Adrenal gland (tissue), 12 donors: Measurements from ENCODE around the gene ST8SIA4. TPM values are rescaled to one million over a fixed set of nuclear protein-coding genes. Genes with fewer than 3 reads are reported as not detected.

Experiments used
- DNase-seq, 7 donors: peaks; one replicate each; pipeline ENCODE4 v3.0.0-alpha.2; 2019 to 2020
- H3K27ac ChIP-seq, 5 donors: fragments of 200-600 bp; sonication (generic) in 4 of 5; 1 replicate in 3 of 5; 2 replicates in 2 of 5; pipeline versions ENCODE4 v1.5.1 to v1.8.0; 2016 to 2020; ENCODE audit warnings: mild to moderate bottlenecking in 1 of 5
- H3K27me3 ChIP-seq: fragments of 200-600 bp; 2 replicates; pipeline ENCODE4 v1.8.0; 2021
- H3K36me3 ChIP-seq, 2 donors: fragments of 200-600 bp; replicated peaks in 1 of 2; 1 replicate in 1 of 2; 2 replicates in 1 of 2; pipeline versions ENCODE4 v1.5.1 to v1.8.0; 2018 to 2022
- H3K4me1 ChIP-seq, 2 donors: fragments of 200-600 bp; replicated peaks in 1 of 2; 1 replicate in 1 of 2; 2 replicates in 1 of 2; pipeline versions ENCODE4 v1.5.1 to v1.8.0; 2018 to 2021
- H3K4me3 ChIP-seq, 4 donors: fragments of 200-600 bp; sonication (generic) in 3 of 4; one replicate each; pipeline ENCODE4 v1.5.1; 2016 to 2018
- H3K9me3 ChIP-seq, 3 donors: fragments of 200-600 bp; sonication (generic) in 1 of 3; replicated peaks in 1 of 3; 1 replicate in 2 of 3; 2 replicates in 1 of 3; pipeline versions ENCODE4 v1.5.1 to v1.8.0; 2016 to 2021
- POLR2A ChIP-seq, 2 donors: fragments of 450-650 bp; IDR thresholded peaks; one replicate each; pipeline ENCODE4 v1.6.1; 2017; ENCODE audit warnings: antibody characterized with exemption in 2 of 2, mild to moderate bottlenecking in 2 of 2, moderate library complexity in 1 of 2
- WGBS, 4 donors: extraction: QIAGEN DNeasy Blood & Tissue Kit in 2 of 4; methylation state at CpG; one replicate each; pipeline versions ENCODE4 v1.1.5 to v1.1.7; 2013 to 2017; 5-methylcytosine and 5-hydroxymethylcytosine counted together
- intact Hi-C, 2 donors: fragments of 100-400 bp; cut with DNase I; formaldehyde crosslinking; loops; one replicate each; pipeline versions ENCODE4 v1.14.1 to v1.15.0; 2022 to 2023
- polyA plus RNA-seq, 3 donors: library from polyadenylated mRNA; stranded (reverse); fragments of 200-250 nt in 2 of 3; fragments of 350-450 nt in 1 of 3; fragmentation: Illumina TruSeq in 1 of 3; extraction: RNeasy Lipid Tissue Mini Kit (QIAGEN cat#74804) in 1 of 3; gene quantifications; one replicate each; pipeline ENCODE4 v1.2.3, GENCODE V29; 2013 to 2014
- total RNA-seq, 9 donors: library from RNA; depleted of rRNA in 4 of 9; stranded (reverse); fragments of >200 nt in 4 of 9; fragments of 120-200 nt in 1 of 9; fragmentation: NEBNext Ultra II Directional in 1 of 9; extraction: Animal tissue kit (Norgen Biotek cat#: 25700) in 1 of 9; gene quantifications; one replicate each; pipeline versions ENCODE4 v1.1.0 to v1.2.4, GENCODE V29; 2013 to 2023
- TF ChIP-seq, protein P1 (sequence below), 6 experiments: fragments of 450-650 bp in 4 of 6; fragments of 200-600 bp in 2 of 6; sonication (generic) in 1 of 6; IDR thresholded peaks; 1 replicate in 5 of 6; 2 replicates in 1 of 6; pipeline versions ENCODE4 v1.5.1 to v1.8.0; 2016 to 2021; ENCODE audit warnings: antibody characterized with exemption in 6 of 6, mild to moderate bottlenecking in 2 of 6, moderate library complexity in 1 of 6
- donor health status: healthy with polysubstance abuse.
- donor health status: Bipolar disorder and iron deficiency.
- donor health status: DM: yes; HTN: yes; CAD: no.
- donor health status: DM: no; HTN: no; CAD: no.
- donor health status: DM: no; HTN: no; CAD: no.
- donor health status: DM: yes; HTN: yes; CAD: no.

ST8SIA4 gene
- total and polyA plus RNA-seq, 12 donors = 0.85 to 11.4 (median 5.5) TPM

DNA sequence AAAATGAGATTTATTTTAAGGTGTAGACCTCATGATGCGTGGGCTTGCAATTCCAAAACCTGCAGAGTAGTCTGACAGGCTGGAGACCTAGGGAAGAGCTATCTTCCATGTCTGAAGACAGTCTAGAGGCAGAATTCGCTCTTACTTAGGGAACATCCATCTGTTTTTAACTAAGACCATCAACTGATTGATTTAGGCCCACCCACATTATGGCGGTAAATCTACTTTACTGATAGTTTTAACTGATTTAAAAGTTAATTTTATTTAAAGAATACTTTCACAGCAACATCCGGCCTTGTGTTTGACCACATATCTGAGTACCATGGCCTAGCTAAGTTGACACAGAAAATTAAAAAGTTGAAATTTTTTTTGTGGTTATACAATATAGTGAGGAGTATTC lies 6.0 kb upstream of the ST8SIA4 start:
- H3K36me3 ChIP-seq = no peaks in the 10 kb centered on the region
- WGBS, 4 donors = 90 to 93% (median 92%) methylated on average over 4 of the region's 4 CpGs
- TF ChIP-seq, protein P1, sequence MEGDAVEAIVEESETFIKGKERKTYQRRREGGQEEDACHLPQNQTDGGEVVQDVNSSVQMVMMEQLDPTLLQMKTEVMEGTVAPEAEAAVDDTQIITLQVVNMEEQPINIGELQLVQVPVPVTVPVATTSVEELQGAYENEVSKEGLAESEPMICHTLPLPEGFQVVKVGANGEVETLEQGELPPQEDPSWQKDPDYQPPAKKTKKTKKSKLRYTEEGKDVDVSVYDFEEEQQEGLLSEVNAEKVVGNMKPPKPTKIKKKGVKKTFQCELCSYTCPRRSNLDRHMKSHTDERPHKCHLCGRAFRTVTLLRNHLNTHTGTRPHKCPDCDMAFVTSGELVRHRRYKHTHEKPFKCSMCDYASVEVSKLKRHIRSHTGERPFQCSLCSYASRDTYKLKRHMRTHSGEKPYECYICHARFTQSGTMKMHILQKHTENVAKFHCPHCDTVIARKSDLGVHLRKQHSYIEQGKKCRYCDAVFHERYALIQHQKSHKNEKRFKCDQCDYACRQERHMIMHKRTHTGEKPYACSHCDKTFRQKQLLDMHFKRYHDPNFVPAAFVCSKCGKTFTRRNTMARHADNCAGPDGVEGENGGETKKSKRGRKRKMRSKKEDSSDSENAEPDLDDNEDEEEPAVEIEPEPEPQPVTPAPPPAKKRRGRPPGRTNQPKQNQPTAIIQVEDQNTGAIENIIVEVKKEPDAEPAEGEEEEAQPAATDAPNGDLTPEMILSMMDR (IDR thresholded peaks at IDR 0.05) = no peak
- no peak for TF ChIP-seq POLR2A (IDR thresholded peaks at IDR 0.05)
- DNase-seq = no peak
- H3K9me3 ChIP-seq = no peaks in the 10 kb centered on the region
- H3K4me1 ChIP-seq = no peaks in the 10 kb centered on the region
- no peak overlapping the region for H3K4me3 ChIP-seq
- H3K27ac ChIP-seq = no peak overlapping the region
- no peaks in the 10 kb centered on the region for H3K27me3 ChIP-seq
- intact Hi-C loops = no loop called here

DNA sequence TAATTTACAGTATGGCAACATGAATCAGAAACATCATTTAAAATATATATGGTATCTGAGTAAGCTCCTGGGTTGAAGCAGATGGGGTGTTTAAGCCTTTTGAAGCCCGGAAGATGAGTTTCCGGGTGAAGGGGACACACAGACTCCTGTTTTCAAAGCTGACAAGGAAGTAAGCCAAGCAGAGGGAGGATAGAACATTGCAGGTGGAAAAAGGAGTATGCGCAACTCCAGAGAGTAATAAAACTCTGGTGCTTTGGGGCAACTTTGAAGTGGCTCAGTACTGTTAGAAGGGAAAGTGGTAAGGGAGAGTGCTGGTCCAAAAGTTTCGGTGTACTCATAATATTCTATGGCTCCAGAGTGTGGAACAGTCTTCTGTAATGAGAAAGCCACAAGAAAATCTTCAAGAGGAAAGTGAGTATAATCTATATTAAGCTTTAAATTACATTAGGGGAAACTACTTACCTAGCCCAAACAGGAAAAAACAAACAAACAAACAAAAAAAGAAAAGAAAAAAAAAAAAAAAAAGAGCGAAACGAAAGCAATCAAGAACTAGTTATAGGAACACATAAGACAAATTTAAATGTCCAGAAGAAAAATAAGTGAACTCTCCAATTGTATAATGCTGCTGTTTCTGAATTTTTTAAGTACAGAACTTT lies 2.3 kb upstream of the ST8SIA4 start:
- Histone ChIP-seq H3K4me3 (peak overlapping the region in 1 of 4 donors; percentile 52), H3K27ac (no peak overlapping the region), H3K36me3 (no peaks in the 10 kb centered on the region), H3K4me1 (no peaks in the 10 kb centered on the region), H3K9me3 (no peaks in the 10 kb centered on the region), H3K27me3 (no peaks in the 10 kb centered on the region)
- TF ChIP-seq POLR2A (IDR thresholded peaks at IDR 0.05) = no peak
- TF ChIP-seq, protein P1 (IDR thresholded peaks at IDR 0.05) = no peak
- no peak for DNase-seq
- intact Hi-C loops = no loop called here
- whole genome bisulfite sequencing, 4 donors = 71 to 79% (median 75%) methylated on average over 6 of the region's 6 CpGs

DNA sequence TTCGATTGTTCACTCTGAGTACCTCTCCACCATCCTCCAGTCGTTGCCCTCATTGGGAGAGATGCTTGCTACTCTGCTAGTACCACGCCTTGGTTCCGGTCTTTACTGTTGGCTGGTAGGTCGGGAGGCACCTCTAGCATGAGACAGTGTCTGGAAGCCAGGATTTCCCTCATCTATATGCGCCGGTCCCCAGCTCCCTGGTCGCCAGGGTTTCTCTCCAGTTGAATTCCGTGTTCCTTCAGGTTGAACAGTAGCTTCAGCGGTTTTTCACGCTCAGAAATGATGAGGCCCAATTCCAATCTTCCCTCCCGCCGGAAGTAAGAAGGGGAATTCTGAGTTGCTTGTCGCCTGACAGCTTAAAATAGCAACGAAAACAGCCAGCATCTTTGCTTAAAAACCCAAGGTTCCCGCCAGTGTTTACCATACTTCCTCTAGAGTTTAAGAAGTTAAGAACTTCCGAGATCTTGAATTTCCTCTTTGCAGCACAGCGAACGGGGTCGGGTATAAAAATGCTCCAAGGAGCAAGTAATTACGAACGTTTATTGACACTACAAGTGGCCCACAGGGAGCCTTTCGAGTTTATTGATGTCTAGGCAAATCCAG lies 1.3 kb upstream of the ST8SIA4 start:
- Histone ChIP-seq H3K4me1 (no peaks in the 10 kb centered on the region), H3K27me3 (no peaks in the 10 kb centered on the region), H3K9me3 (no peaks in the 10 kb centered on the region), H3K27ac (peak overlapping the region in 2 of 5 donors; percentile 18 to 47), H3K36me3 (no peaks in the 10 kb centered on the region), H3K4me3 (peak overlapping the region in 1 of 4 donors; percentile 52)
- peak in 1 of 7 donors; percentile 15 for DNase-seq
- intact Hi-C loops = no loop called here
- 32 to 42% (median 36%) methylated on average over 20 to 23 of the region's 23 CpGs for WGBS, 4 donors
- TF ChIP-seq POLR2A (IDR thresholded peaks at IDR 0.05) = no peak
- TF ChIP-seq, protein P1 (IDR thresholded peaks at IDR 0.05) = no peak

DNA sequence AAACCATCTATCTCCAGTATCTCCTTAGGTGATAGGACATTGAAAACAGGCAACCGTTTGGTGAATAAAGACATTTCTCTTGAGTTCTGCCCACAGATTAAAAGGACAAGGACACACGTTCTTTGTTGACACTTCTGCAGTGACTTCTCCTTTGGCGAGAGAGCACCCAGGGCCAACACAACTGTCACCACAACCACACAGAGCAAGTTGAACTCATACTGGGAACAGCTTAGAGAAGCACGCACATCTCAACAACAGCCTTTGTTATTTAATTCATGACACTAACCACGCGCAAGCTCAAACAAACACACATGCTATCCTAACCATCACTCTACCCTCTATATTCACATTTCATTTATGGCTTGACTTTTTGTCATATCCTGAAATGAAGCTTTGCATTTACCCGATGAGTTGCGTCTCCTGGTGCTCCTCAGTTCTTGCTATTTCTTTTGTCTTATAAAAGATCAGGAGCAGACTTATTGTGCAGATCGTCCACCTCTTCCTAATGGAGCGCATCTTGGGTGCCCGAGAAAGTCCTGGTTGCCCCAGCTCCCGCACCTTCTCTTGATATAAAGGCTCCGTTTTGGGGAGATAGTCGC lies 543 bp downstream of the ST8SIA4 start:
- TF ChIP-seq, protein P1 (IDR thresholded peaks at IDR 0.05) = no peak
- no peak for TF ChIP-seq POLR2A (IDR thresholded peaks at IDR 0.05)
- Histone ChIP-seq H3K27me3 (no peaks in the 10 kb centered on the region), H3K4me3 (peak overlapping the region in 1 of 4 donors; percentile 52), H3K9me3 (no peaks in the 10 kb centered on the region), H3K4me1 (no peaks in the 10 kb centered on the region), H3K27ac (peak overlapping the region in 2 of 5 donors; percentile 54 to 65), H3K36me3 (no peaks in the 10 kb centered on the region)
- WGBS, 4 donors = 1 to 2% (median 1%) methylated on average over 13 to 14 of the region's 14 CpGs
- intact Hi-C loops = no loop called here
- DNase-seq = no peak
